Muscle layer of colon (tissue), 2 donors: ENCODE data around the gene CMBL.

Experiments used
- H3K27ac ChIP-seq: one replicate; pipeline ENCODE4 v1.7.0; 2013; ENCODE audit warnings: low read depth, mild to moderate bottlenecking, low read length, moderate library complexity
- H3K27me3 ChIP-seq, 2 donors: one replicate each; pipeline ENCODE4 v1.7.0; 2013; ENCODE audit warnings: low read length in 2 of 2, mild to moderate bottlenecking in 2 of 2; ENCODE audit not compliant: insufficient read depth in 2 of 2, control insufficient read depth in 1 of 2
- H3K36me3 ChIP-seq: one replicate; pipeline ENCODE4 v1.7.0; 2013; ENCODE audit warnings: mild to moderate bottlenecking, low read length; ENCODE audit not compliant: insufficient read depth
- H3K4me1 ChIP-seq: one replicate; pipeline ENCODE4 v1.7.0; 2013; ENCODE audit warnings: mild to moderate bottlenecking, low read length; ENCODE audit not compliant: insufficient read depth
- H3K4me3 ChIP-seq, 2 donors: one replicate each; pipeline ENCODE4 v1.7.0; 2013; ENCODE audit warnings: low read length in 2 of 2, low read depth in 1 of 2, mild to moderate bottlenecking in 1 of 2, moderate library complexity in 1 of 2
- H3K9ac ChIP-seq: one replicate; pipeline ENCODE4 v1.7.0; 2013; ENCODE audit warnings: low read length
- H3K9me3 ChIP-seq: one replicate; pipeline ENCODE4 v1.7.0; 2013; ENCODE audit warnings: mild to moderate bottlenecking, low read length
- donor health status: abdominal sarcoma.
- donor health status: Adenocarcinoma of cecum.

CMBL gene

GRCh38 chr5:10244342-10244944, 63.3 kb downstream of the CMBL start:
- H3K27ac ChIP-seq = no peak overlapping the region
- H3K4me1 ChIP-seq = peaks cover 7% of the 10 kb centered on the region
- H3K9ac ChIP-seq = no peak overlapping the region
- H3K9me3 ChIP-seq = no peaks in the 10 kb centered on the region
- H3K4me3 ChIP-seq = no peak overlapping the region
- no peaks in the 10 kb centered on the region for H3K27me3 ChIP-seq
- no peaks in the 10 kb centered on the region for H3K36me3 ChIP-seq

GRCh38 chr5:10243660-10244240, 64.0 kb downstream of the CMBL start:
- Histone ChIP-seq H3K27ac (no peak overlapping the region), H3K9me3 (no peaks in the 10 kb centered on the region), H3K4me1 (peaks cover 4% of the 10 kb centered on the region), H3K27me3 (no peaks in the 10 kb centered on the region), H3K4me3 (no peak overlapping the region), H3K9ac (no peak overlapping the region), H3K36me3 (no peaks in the 10 kb centered on the region)

GRCh38 chr5:10235350-10235749, 72.4 kb downstream of the CMBL start:
- peaks cover 7% of the 10 kb centered on the region for H3K36me3 ChIP-seq
- H3K4me3 ChIP-seq = no peak overlapping the region
- H3K27me3 ChIP-seq = no peaks in the 10 kb centered on the region
- no peak overlapping the region for H3K27ac ChIP-seq
- no peak overlapping the region for H3K9ac ChIP-seq
- no peaks in the 10 kb centered on the region for H3K9me3 ChIP-seq
- no peaks in the 10 kb centered on the region for H3K4me1 ChIP-seq

GRCh38 chr5:10233505-10233904, 74.2 kb downstream of the CMBL start:
- H3K27me3 ChIP-seq = no peaks in the 10 kb centered on the region
- H3K36me3 ChIP-seq = peaks cover 7% of the 10 kb centered on the region
- no peak overlapping the region for H3K4me3 ChIP-seq
- H3K27ac ChIP-seq = no peak overlapping the region
- no peaks in the 10 kb centered on the region for H3K9me3 ChIP-seq
- no peak overlapping the region for H3K9ac ChIP-seq
- no peaks in the 10 kb centered on the region for H3K4me1 ChIP-seq

- no peak overlapping the region for H3K9ac ChIP-seq
- no peaks in the 10 kb centered on the region for H3K27me3 ChIP-seq
- no peaks in the 10 kb centered on the region for H3K9me3 ChIP-seq
- no peak overlapping the region for H3K4me3 ChIP-seq
- H3K4me1 ChIP-seq = no peaks in the 10 kb centered on the region
- H3K27ac ChIP-seq = no peak overlapping the region
- H3K36me3 ChIP-seq = peaks cover 7% of the 10 kb centered on the region
Observed at GRCh38 chr5:10233011-10233410, 74.7 kb downstream of the CMBL start.

- Histone ChIP-seq H3K4me3 (no peak overlapping the region), H3K9me3 (no peaks in the 10 kb centered on the region), H3K9ac (no peak overlapping the region), H3K4me1 (no peaks in the 10 kb centered on the region), H3K36me3 (peaks cover 7% of the 10 kb centered on the region), H3K27ac (no peak overlapping the region), H3K27me3 (no peaks in the 10 kb centered on the region)
Observed at GRCh38 chr5:10232386-10232785, 75.3 kb downstream of the CMBL start.

- Histone ChIP-seq H3K4me3 (no peak overlapping the region), H3K9ac (no peak overlapping the region), H3K27me3 (no peaks in the 10 kb centered on the region), H3K27ac (no peak overlapping the region), H3K4me1 (no peaks in the 10 kb centered on the region), H3K36me3 (peaks cover 12% of the 10 kb centered on the region), H3K9me3 (no peaks in the 10 kb centered on the region)
Observed at GRCh38 chr5:10229306-10230048, 78.2 kb downstream of the CMBL start.

- Histone ChIP-seq H3K27ac (no peak overlapping the region), H3K9me3 (no peaks in the 10 kb centered on the region), H3K4me3 (no peak overlapping the region), H3K36me3 (peaks cover 11% of the 10 kb centered on the region), H3K9ac (no peak overlapping the region), H3K4me1 (no peaks in the 10 kb centered on the region), H3K27me3 (no peaks in the 10 kb centered on the region)
Observed at GRCh38 chr5:10228288-10228687, 79.4 kb downstream of the CMBL start.
